GM12891 (cell line): ENCODE measurements around the gene PAK5.

Experiments
- PAX5 ChIP-seq: IDR thresholded peaks from 2 replicates; pipeline ENCODE4 v1.6.1; 2011; ENCODE audit warnings: low read length, moderate library complexity, mild to moderate bottlenecking; ENCODE audit not compliant: insufficient read depth, severe bottlenecking
- POLR2A ChIP-seq: IDR thresholded peaks from 2 replicates; pipeline ENCODE4 v1.6.1; 2011; ENCODE audit warnings: low read depth, low read length, control low read depth
- POLR2AphosphoS5 ChIP-seq: IDR thresholded peaks from 2 replicates; pipeline ENCODE4 v1.6.1; 2011; ENCODE audit warnings: low read depth, low read length, control low read depth
- TAF1 ChIP-seq: IDR thresholded peaks from 2 replicates; pipeline ENCODE4 v1.6.1; 2011; ENCODE audit warnings: low read depth, low read length, control low read depth

DNA sequence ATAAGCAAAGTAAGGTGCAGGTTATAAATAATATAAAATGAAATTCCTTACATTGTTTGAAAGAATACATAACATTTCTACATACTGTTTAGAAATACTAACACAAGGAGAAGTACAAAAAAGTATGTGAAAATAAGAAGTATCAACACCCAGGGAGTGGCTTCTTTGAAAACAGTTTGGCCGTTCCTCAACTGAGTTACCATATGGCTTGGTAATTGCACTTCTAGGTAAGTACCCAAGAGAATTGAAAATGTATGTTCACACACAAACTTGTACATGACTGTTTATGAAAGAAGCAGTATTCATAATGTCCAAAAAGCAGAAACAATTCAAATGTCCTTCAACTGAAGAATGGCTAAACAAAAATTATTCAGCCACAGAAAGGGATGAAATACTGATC is 30.7 kb downstream of the PAK5 start:
- no peak for TF ChIP-seq PAX5
- no peak for TF ChIP-seq POLR2A
- no peak for TF ChIP-seq POLR2AphosphoS5
- no peak for TF ChIP-seq TAF1
